Endothelial cell of umbilical vein (primary cell): ENCODE results near the gene BCL6B. TPM values are rescaled to one million over a fixed set of nuclear protein-coding genes. Genes with fewer than 3 reads are reported as not detected.

Experiments used
- BruUV-seq: library from RNA; stranded (reverse); fragments of 400-500 nt; replicated peaks from 2 replicates; lab custom pipeline; 2021; lab: Mats Ljungman, UMichigan
- CTCF ChIA-PET: fragments of 300-600, 350-600 bp; sonication (Branson Sonifier 250); formaldehyde crosslinking; loops from one replicate; lab custom pipeline; 2021; ENCODE audit warnings: antibody characterized with exemption, inconsistent platforms; lab: Charles Lee
- POLR2A ChIA-PET: fragments of 300-600, 350-600 bp; sonication (Branson Sonifier 250); formaldehyde crosslinking; loops from one replicate; lab custom pipeline; 2021; ENCODE audit warnings: antibody characterized with exemption, inconsistent platforms; lab: Charles Lee
- DNase-seq: peaks from one replicate; pipeline ENCODE4 v3.0.0-alpha.2; 2011; ENCODE audit warnings: low read depth, low spot score
- FAIRE-seq: peaks from 2 replicates; lab custom pipeline; 2011; peaks lifted over from hg19 to GRCh38; lab: Jason Lieb, UNC
- H2AFZ ChIP-seq: 2 replicates; pipeline ENCODE4 v1.6.0; 2012; ENCODE audit warnings: low read depth, low read length, control low read depth, inconsistent platforms
- H3K27ac ChIP-seq: 2 replicates; pipeline ENCODE4 v1.5.1; 2011; ENCODE audit warnings: low read depth, mild to moderate bottlenecking, control low read depth, low read length, moderate library complexity; ENCODE audit not compliant: insufficient read depth
- H3K27me3 ChIP-seq, 2 experiments: 2 replicates each; pipeline versions ENCODE4 v1.6.0 to v1.6.1; 2011; ENCODE audit warnings: low read length in 2 of 2, mixed read lengths in 1 of 2; ENCODE audit not compliant: control insufficient read depth in 2 of 2, insufficient read depth in 2 of 2
- H3K36me3 ChIP-seq, 2 experiments: 2 replicates in 1 of 2; 3 replicates in 1 of 2; pipeline ENCODE4 v1.5.1; 2011; ENCODE audit warnings: low read length in 2 of 2, mild to moderate bottlenecking in 1 of 2, moderate library complexity in 1 of 2; ENCODE audit not compliant: control insufficient read depth in 2 of 2, insufficient read depth in 2 of 2; ENCODE audit errors: extremely low read depth in 1 of 2
- H3K4me1 ChIP-seq: 3 replicates; pipeline ENCODE4 v1.5.1; 2011; ENCODE audit warnings: mild to moderate bottlenecking, low read length; ENCODE audit not compliant: control insufficient read depth, insufficient read depth; ENCODE audit errors: extremely low read depth
- H3K4me2 ChIP-seq: 2 replicates; pipeline ENCODE4 v1.6.1; 2011; ENCODE audit warnings: low read length, control low read depth, mixed read lengths; ENCODE audit not compliant: insufficient read depth
- H3K4me3 ChIP-seq, 3 experiments: fragments of 200-600 bp in 1 of 3; sonication (generic), shearing (Covaris generic) in 1 of 3; replicated peaks in 1 of 3; 2 replicates each; pipeline ENCODE4 v1.5.1; 2011 to 2016; ENCODE audit warnings: control low read depth in 3 of 3, low read length in 3 of 3, mild to moderate bottlenecking in 2 of 3, inconsistent platforms in 1 of 3, low read depth in 1 of 3, moderate library complexity in 1 of 3; ENCODE audit not compliant: insufficient read depth in 1 of 3
- H3K79me2 ChIP-seq: 2 replicates; pipeline ENCODE4 v1.6.0; 2012; ENCODE audit warnings: low read length, inconsistent platforms; ENCODE audit not compliant: control insufficient read depth, insufficient read depth
- H3K9ac ChIP-seq: replicated peaks from 2 replicates; pipeline ENCODE3; 2011; ENCODE audit warnings: low read length, control low read depth; ENCODE audit not compliant: insufficient read depth; ENCODE audit errors: extremely low read depth
- H3K9me1 ChIP-seq: replicated peaks from 3 replicates; pipeline ENCODE4 v1.6.0; 2011; ENCODE audit warnings: mild to moderate bottlenecking, low read length; ENCODE audit not compliant: control insufficient read depth, insufficient read depth; ENCODE audit errors: extremely low read depth
- H3K9me3 ChIP-seq: replicated peaks from 2 replicates; pipeline ENCODE4 v1.5.1; 2012; ENCODE audit warnings: low read length, inconsistent platforms; ENCODE audit not compliant: control insufficient read depth, insufficient read depth
- H4K20me1 ChIP-seq: replicated peaks from 2 replicates; pipeline ENCODE3; 2011; ENCODE audit warnings: mild to moderate bottlenecking, low read length; ENCODE audit not compliant: control insufficient read depth, insufficient read depth; ENCODE audit errors: extremely low read depth
- CTCF ChIP-seq, 2 donors: IDR thresholded peaks; 1 replicate in 1 of 2; 2 replicates in 1 of 2; pipeline ENCODE4 v1.5.1; 2011; ENCODE audit warnings: low read length in 2 of 2, mild to moderate bottlenecking in 2 of 2, moderate library complexity in 2 of 2, control low read depth in 1 of 2, inconsistent platforms in 1 of 2, low read depth in 1 of 2; ENCODE audit not compliant: insufficient read depth in 1 of 2; ENCODE audit errors: extremely low read depth in 1 of 2
- EZH2 ChIP-seq: IDR thresholded peaks from 2 replicates; pipeline ENCODE4 v1.6.1; 2012; ENCODE audit warnings: borderline replicate concordance, low read depth, mild to moderate bottlenecking, moderate library complexity, low read length, inconsistent platforms; ENCODE audit not compliant: severe bottlenecking
- FOS ChIP-seq: IDR thresholded peaks from 2 replicates; pipeline ENCODE4 v1.6.1; 2011; ENCODE audit warnings: mild to moderate bottlenecking, low read length, moderate library complexity, borderline replicate concordance; ENCODE audit not compliant: insufficient read depth
- GATA2 ChIP-seq: IDR thresholded peaks from 2 replicates; pipeline ENCODE4 v1.7.0; 2011; ENCODE audit warnings: low read depth, mild to moderate bottlenecking, moderate library complexity, mixed read lengths, low read length; ENCODE audit not compliant: insufficient read length, insufficient read depth
- JUN ChIP-seq: IDR thresholded peaks from 2 replicates; pipeline ENCODE4 v1.6.1; 2011; ENCODE audit warnings: borderline replicate concordance, low read depth; ENCODE audit not compliant: insufficient read length, insufficient read depth
- MAX ChIP-seq: IDR thresholded peaks from 2 replicates; pipeline ENCODE4 v1.6.1; 2011; ENCODE audit not compliant: insufficient read depth, insufficient read length
- MYC ChIP-seq: IDR thresholded peaks from one replicate; pipeline ENCODE4 v1.6.1; 2011; ENCODE audit warnings: mild to moderate bottlenecking, low read depth, low read length
- POLR2AphosphoS5 ChIP-seq: IDR thresholded peaks from 2 replicates; pipeline ENCODE4 v1.6.1; 2012; ENCODE audit warnings: low read depth, mild to moderate bottlenecking, control low read depth, low read length, moderate library complexity; ENCODE audit not compliant: insufficient read depth
- dilution Hi-C: fragments of 300-500 bp; cut with MboI; formaldehyde crosslinking; loops from one replicate; pipeline ENCODE4 v1.15.0; 2019; ENCODE audit warnings: low sequenced_read_pairs; ENCODE audit not compliant: extremely low pct_ligation_motif_present
- intact Hi-C: fragments of 100-400 bp; cut with micrococcal nuclease; formaldehyde crosslinking; loops from one replicate; pipeline ENCODE4 v1.10.0; 2022
- polyA plus RNA-seq, 4 experiments: library from polyadenylated mRNA; depleted of rRNA in 3 of 4; stranded (reverse) in 3 of 4; unstranded in 1 of 4; fragments of >200 nt; gene quantifications; 2 replicates each; pipeline versions ENCODE4 v1.2.1 to v1.2.3, GENCODE V29; 2011 to 2012; ENCODE audit warnings: missing spikeins in 1 of 4
- total RNA-seq: library from RNA; stranded (reverse); gene quantifications from 2 replicates; pipeline ENCODE4 v1.2.3, GENCODE V29; 2021

BCL6B gene
- total and polyA plus RNA-seq, 2 donors (not counting 3 experiments of a cell fraction or from before 2014, with no cell fraction given), result 93.5 to 160 TPM

- Histone ChIP-seq H3K4me2 (no peak overlapping the region), H3K9me3 (no peaks in the 10 kb centered on the region), H3K79me2 (no peaks in the 10 kb centered on the region), H3K4me3 (no peak overlapping the region), H3K27me3 (no peaks in the 10 kb centered on the region), H3K27ac (no peak overlapping the region), H4K20me1 (peaks cover 2% of the 10 kb centered on the region), H3K36me3 (peaks cover 16 to 21% of the 10 kb centered on the region in 2 experiments), H3K9me1 (no peaks in the 10 kb centered on the region), H3K4me1 (no peaks in the 10 kb centered on the region), H2AFZ (no peak overlapping the region), H3K9ac (no peak overlapping the region)
- ChIA-PET CTCF (no interaction called here), POLR2A (no interaction called here)
- DNase-seq (no peak), FAIRE-seq (no peak)
- intact Hi-C loops, result no loop called here
- BruUV-seq, result no TSS peak
- TF ChIP-seq EZH2 (no peak), MAX (no peak), FOS (no peak), CTCF (IDR thresholded peaks at IDR 0.05; ENCODE audit: extremely low read depth in 1 of 2, insufficient read depth in 1 of 2, low read depth in 1 of 2, low read length in 2 of 2) (no peak), MYC (no peak), GATA2 (no peak), JUN (peak; percentile 6), POLR2AphosphoS5 (no peak)
- dilution Hi-C loops, result no loop called here
Measured at GRCh38 chr17:6998855-6999508, 23.9 kb upstream of the BCL6B start.
